Measurements from ENCODE around the gene HBA1. TPM values are rescaled to one million over a fixed set of nuclear protein-coding genes. Genes with fewer than 3 reads are reported as not detected.
"Not testable (repeated sequence)": the region's sequence is repeated elsewhere in the genome, so short reads cannot be mapped to it uniquely, and the experiment has no call there.

Gene HBA1
- total RNA-seq (2014; rRNA removed; shearing (Covaris generic); ENCODE audit: low replicate concordance): not detected in 2 replicates

DNA sequence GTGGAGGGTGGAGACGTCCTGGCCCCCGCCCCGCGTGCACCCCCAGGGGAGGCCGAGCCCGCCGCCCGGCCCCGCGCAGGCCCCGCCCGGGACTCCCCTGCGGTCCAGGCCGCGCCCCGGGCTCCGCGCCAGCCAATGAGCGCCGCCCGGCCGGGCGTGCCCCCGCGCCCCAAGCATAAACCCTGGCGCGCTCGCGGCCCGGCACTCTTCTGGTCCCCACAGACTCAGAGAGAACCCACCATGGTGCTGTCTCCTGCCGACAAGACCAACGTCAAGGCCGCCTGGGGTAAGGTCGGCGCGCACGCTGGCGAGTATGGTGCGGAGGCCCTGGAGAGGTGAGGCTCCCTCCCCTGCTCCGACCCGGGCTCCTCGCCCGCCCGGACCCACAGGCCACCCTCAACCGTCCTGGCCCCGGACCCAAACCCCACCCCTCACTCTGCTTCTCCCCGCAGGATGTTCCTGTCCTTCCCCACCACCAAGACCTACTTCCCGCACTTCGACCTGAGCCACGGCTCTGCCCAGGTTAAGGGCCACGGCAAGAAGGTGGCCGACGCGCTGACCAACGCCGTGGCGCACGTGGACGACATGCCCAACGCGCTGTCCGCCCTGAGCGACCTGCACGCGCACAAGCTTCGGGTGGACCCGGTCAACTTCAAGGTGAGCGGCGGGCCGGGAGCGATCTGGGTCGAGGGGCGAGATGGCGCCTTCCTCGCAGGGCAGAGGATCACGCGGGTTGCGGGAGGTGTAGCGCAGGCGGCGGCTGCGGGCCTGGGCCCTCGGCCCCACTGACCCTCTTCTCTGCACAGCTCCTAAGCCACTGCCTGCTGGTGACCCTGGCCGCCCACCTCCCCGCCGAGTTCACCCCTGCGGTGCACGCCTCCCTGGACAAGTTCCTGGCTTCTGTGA, at the start of gene HBA1:
HBA1 (plus strand) TSS at position 204 of the 906 bp plus-strand sequence; CDS start at position 241, 37 bp downstream.
- not testable (repeated sequence) for H3K79me2 ChIP-seq (ENCODE audit: low read length); H4K20me1 ChIP-seq (ENCODE audit: insufficient read depth, low read depth, low read length); H2AFZ ChIP-seq (ENCODE audit: low read length); DNase-seq; H3K27me3 ChIP-seq (ENCODE audit: low read length); H3K4me2 ChIP-seq (ENCODE audit: low read depth, low read length, poor library complexity, severe bottlenecking); H3K36me3 ChIP-seq (ENCODE audit: insufficient read depth, low read length); H3K9ac ChIP-seq (ENCODE audit: low read length); H3K4me3 ChIP-seq (ENCODE audit: low read length); H3K9me3 ChIP-seq (ENCODE audit: low read length); H3K27ac ChIP-seq (ENCODE audit: low read length); H3K4me1 ChIP-seq (ENCODE audit: low read length); H3K9me2 ChIP-seq (replicated peaks; ENCODE audit: insufficient read depth, low read length)

GRCh38 chr16:129075-129474, 47.4 kb upstream of the HBA1 start:
- Histone ChIP-seq H3K79me2 (ENCODE audit: low read length) (peaks cover 66% of the 10 kb centered on the region), H4K20me1 (ENCODE audit: insufficient read depth, low read depth, low read length) (no peaks in the 10 kb centered on the region), H3K9ac (ENCODE audit: low read length) (no peak overlapping the region), H3K36me3 (ENCODE audit: insufficient read depth, low read length) (no peaks in the 10 kb centered on the region), H3K9me2 (replicated peaks; ENCODE audit: insufficient read depth, low read length) (no peaks in the 10 kb centered on the region), H3K9me3 (ENCODE audit: low read length) (no peaks in the 10 kb centered on the region), H3K27me3 (ENCODE audit: low read length) (no peaks in the 10 kb centered on the region), H2AFZ (ENCODE audit: low read length) (no peak overlapping the region), H3K27ac (ENCODE audit: low read length) (no peak overlapping the region), H3K4me2 (ENCODE audit: low read depth, low read length, poor library complexity, severe bottlenecking) (no peak overlapping the region), H3K4me3 (ENCODE audit: low read length) (no peak overlapping the region), H3K4me1 (ENCODE audit: low read length) (no peaks in the 10 kb centered on the region)
- DNase-seq: no peak

GRCh38 chr16:130533-131173, 45.8 kb upstream of the HBA1 start:
- Histone ChIP-seq H3K27ac (ENCODE audit: low read length) (no peak overlapping the region), H4K20me1 (ENCODE audit: insufficient read depth, low read depth, low read length) (no peaks in the 10 kb centered on the region), H3K9me3 (ENCODE audit: low read length) (no peaks in the 10 kb centered on the region), H3K9ac (ENCODE audit: low read length) (no peak overlapping the region), H2AFZ (ENCODE audit: low read length) (no peak overlapping the region), H3K27me3 (ENCODE audit: low read length) (no peaks in the 10 kb centered on the region), H3K79me2 (ENCODE audit: low read length) (peaks cover 71% of the 10 kb centered on the region), H3K9me2 (replicated peaks; ENCODE audit: insufficient read depth, low read length) (no peaks in the 10 kb centered on the region), H3K4me3 (ENCODE audit: low read length) (no peak overlapping the region), H3K36me3 (ENCODE audit: insufficient read depth, low read length) (no peaks in the 10 kb centered on the region), H3K4me1 (ENCODE audit: low read length) (no peaks in the 10 kb centered on the region), H3K4me2 (ENCODE audit: low read depth, low read length, poor library complexity, severe bottlenecking) (no peak overlapping the region)
- no peak for DNase-seq

DNA sequence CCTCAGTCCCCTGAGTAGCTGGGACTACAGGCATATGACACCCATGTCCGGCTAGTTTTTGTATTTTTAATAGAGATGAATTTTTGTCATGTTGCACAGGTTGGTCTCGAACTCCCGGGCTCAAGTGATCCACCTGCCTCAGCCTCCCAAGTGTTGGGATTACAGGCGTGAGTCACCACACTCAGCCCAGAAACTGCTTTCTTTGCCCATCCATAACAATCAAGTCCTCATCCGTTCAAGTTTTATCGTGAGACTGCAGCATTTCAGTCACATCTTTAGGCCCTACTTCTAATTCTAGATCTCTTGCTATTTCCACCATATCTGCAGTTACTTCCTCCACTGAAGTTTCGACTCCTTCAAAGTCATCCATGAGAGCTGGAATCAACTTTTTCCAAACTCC, 44.4 kb upstream of the HBA1 start:
- no peaks in the 10 kb centered on the region for H3K9me2 ChIP-seq (replicated peaks; ENCODE audit: insufficient read depth, low read length)
- H3K4me1 ChIP-seq (ENCODE audit: low read length): peaks cover 5% of the 10 kb centered on the region
- no peak overlapping the region for H3K4me2 ChIP-seq (ENCODE audit: low read depth, low read length, poor library complexity, severe bottlenecking)
- no peak overlapping the region for H3K27ac ChIP-seq (ENCODE audit: low read length)
- no peak overlapping the region for H3K9ac ChIP-seq (ENCODE audit: low read length)
- no peaks in the 10 kb centered on the region for H3K27me3 ChIP-seq (ENCODE audit: low read length)
- no peak overlapping the region for H2AFZ ChIP-seq (ENCODE audit: low read length)
- peaks cover 82% of the 10 kb centered on the region for H3K79me2 ChIP-seq (ENCODE audit: low read length)
- H4K20me1 ChIP-seq (ENCODE audit: insufficient read depth, low read depth, low read length): no peaks in the 10 kb centered on the region
- H3K36me3 ChIP-seq (ENCODE audit: insufficient read depth, low read length): no peaks in the 10 kb centered on the region
- DNase-seq: no peak
- no peak overlapping the region for H3K4me3 ChIP-seq (ENCODE audit: low read length)
- H3K9me3 ChIP-seq (ENCODE audit: low read length): no peaks in the 10 kb centered on the region

DNA sequence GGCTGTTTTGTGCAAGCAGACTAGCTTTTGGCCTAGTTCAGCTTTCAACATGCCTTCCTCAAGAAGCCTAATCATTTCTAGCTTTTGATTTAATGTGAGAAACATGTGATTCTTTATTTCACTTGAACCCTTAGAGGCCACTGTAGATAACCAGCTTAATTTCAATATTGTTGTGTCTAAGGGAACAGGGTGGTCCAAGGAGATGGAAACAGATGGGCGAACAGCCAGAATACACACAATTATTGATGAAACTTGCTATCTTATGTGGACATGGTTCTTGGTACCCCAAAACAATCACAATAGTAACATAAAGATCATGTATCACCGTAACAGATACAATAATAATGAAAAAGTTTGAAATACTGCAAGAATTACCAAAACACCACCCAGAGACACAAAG, 42.8 kb upstream of the HBA1 start:
- Histone ChIP-seq H3K79me2 (ENCODE audit: low read length) (peaks cover 85% of the 10 kb centered on the region), H3K4me3 (ENCODE audit: low read length) (no peak overlapping the region), H3K9ac (ENCODE audit: low read length) (no peak overlapping the region), H3K27ac (ENCODE audit: low read length) (no peak overlapping the region), H4K20me1 (ENCODE audit: insufficient read depth, low read depth, low read length) (no peaks in the 10 kb centered on the region), H3K27me3 (ENCODE audit: low read length) (no peaks in the 10 kb centered on the region), H3K4me1 (ENCODE audit: low read length) (peaks cover 11% of the 10 kb centered on the region), H3K9me3 (ENCODE audit: low read length) (no peaks in the 10 kb centered on the region), H2AFZ (ENCODE audit: low read length) (no peak overlapping the region), H3K9me2 (replicated peaks; ENCODE audit: insufficient read depth, low read length) (no peaks in the 10 kb centered on the region), H3K36me3 (ENCODE audit: insufficient read depth, low read length) (no peaks in the 10 kb centered on the region), H3K4me2 (ENCODE audit: low read depth, low read length, poor library complexity, severe bottlenecking) (no peak overlapping the region)
- no peak for DNase-seq

DNA sequence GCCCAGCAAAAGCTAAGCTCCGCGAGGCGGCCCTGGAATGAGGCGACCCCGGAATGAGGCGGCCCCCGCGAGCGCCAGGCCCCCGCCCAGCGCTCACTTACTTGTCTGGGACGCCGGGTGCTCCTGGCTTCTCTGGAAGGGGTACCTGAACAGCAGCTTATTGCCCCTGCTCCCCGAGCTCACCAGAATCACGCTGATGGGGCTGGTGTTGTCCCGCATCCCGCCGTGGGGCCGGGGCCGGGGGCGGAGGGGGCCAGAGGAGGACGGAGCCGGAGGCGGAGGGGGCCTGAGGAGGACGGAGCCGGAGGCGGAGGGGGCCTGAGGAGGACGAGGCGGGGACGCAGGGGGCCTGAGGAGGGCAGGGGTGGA, 38.4 kb upstream of the HBA1 start:
- Histone ChIP-seq H3K36me3 (ENCODE audit: insufficient read depth, low read length) (no peaks in the 10 kb centered on the region), H4K20me1 (ENCODE audit: insufficient read depth, low read depth, low read length) (no peaks in the 10 kb centered on the region), H3K9me3 (ENCODE audit: low read length) (no peaks in the 10 kb centered on the region), H3K4me1 (ENCODE audit: low read length) (peaks cover 16% of the 10 kb centered on the region), H3K27me3 (ENCODE audit: low read length) (no peaks in the 10 kb centered on the region), H2AFZ (ENCODE audit: low read length) (peak overlapping the region; percentile 36; the same call in 1 of the 2 replicates), H3K4me3 (ENCODE audit: low read length) (peak overlapping the region; percentile 96), H3K9me2 (replicated peaks; ENCODE audit: insufficient read depth, low read length) (no peaks in the 10 kb centered on the region), H3K27ac (ENCODE audit: low read length) (peak overlapping the region; percentile 60), H3K4me2 (ENCODE audit: low read depth, low read length, poor library complexity, severe bottlenecking) (peak overlapping the region; percentile 87), H3K9ac (ENCODE audit: low read length) (peak overlapping the region; percentile 99), H3K79me2 (ENCODE audit: low read length) (peaks cover 49% of the 10 kb centered on the region)
- DNase-seq: peak; percentile 70

GRCh38 chr16:140175-140857, 36.2 kb upstream of the HBA1 start:
- Histone ChIP-seq H4K20me1 (ENCODE audit: insufficient read depth, low read depth, low read length) (no peaks in the 10 kb centered on the region), H3K9ac (ENCODE audit: low read length) (no peak overlapping the region), H3K27ac (ENCODE audit: low read length) (no peak overlapping the region), H3K36me3 (ENCODE audit: insufficient read depth, low read length) (no peaks in the 10 kb centered on the region), H3K9me3 (ENCODE audit: low read length) (no peaks in the 10 kb centered on the region), H3K4me1 (ENCODE audit: low read length) (peaks cover 16% of the 10 kb centered on the region), H3K27me3 (ENCODE audit: low read length) (no peaks in the 10 kb centered on the region), H3K9me2 (replicated peaks; ENCODE audit: insufficient read depth, low read length) (no peaks in the 10 kb centered on the region), H3K4me3 (ENCODE audit: low read length) (no peak overlapping the region), H2AFZ (ENCODE audit: low read length) (no peak overlapping the region), H3K79me2 (ENCODE audit: low read length) (peaks cover 28% of the 10 kb centered on the region), H3K4me2 (ENCODE audit: low read depth, low read length, poor library complexity, severe bottlenecking) (no peak overlapping the region)
- DNase-seq: peak; percentile 38

DNA sequence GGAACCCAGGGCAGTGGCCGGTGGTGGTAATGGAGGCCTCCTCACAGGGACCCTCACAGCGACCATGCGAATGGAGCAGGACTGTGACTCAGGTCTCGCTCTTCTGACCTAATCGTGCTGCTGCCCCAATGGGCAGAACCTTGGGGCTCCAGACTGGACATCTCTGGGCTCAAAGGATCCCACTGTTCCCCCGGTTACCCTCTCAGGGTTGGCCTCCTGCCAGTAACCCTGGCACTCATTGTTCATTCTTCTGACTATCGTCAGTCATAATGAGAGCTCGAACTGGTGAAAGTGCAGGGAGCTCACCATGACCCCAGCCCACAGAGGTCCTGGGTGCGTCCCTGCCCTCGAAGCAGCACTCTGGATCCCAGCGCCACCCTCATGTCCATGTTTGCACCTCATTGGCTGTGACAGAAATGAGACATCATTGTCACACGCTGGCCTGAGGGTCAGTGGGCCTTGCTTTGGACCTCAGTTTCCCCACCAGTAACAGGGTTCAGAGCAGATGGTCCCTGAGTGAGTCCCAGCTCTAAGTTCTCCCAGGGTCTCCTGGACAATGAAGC, 34.0 kb upstream of the HBA1 start:
- H3K4me2 ChIP-seq (ENCODE audit: low read depth, low read length, poor library complexity, severe bottlenecking): no peak overlapping the region

More for the DNA sequence above, 34.0 kb upstream of the HBA1 start:
- no peaks in the 10 kb centered on the region for H3K27me3 ChIP-seq (ENCODE audit: low read length)
- peaks cover 7% of the 10 kb centered on the region for H3K79me2 ChIP-seq (ENCODE audit: low read length)
- H3K27ac ChIP-seq (ENCODE audit: low read length): no peak overlapping the region
- H3K9ac ChIP-seq (ENCODE audit: low read length): no peak overlapping the region
- peaks cover 7% of the 10 kb centered on the region for H3K4me1 ChIP-seq (ENCODE audit: low read length)
- H3K36me3 ChIP-seq (ENCODE audit: insufficient read depth, low read length): no peaks in the 10 kb centered on the region
- H4K20me1 ChIP-seq (ENCODE audit: insufficient read depth, low read depth, low read length): no peaks in the 10 kb centered on the region
- no peak overlapping the region for H3K4me3 ChIP-seq (ENCODE audit: low read length)
- no peak for DNase-seq
- H3K9me3 ChIP-seq (ENCODE audit: low read length): no peaks in the 10 kb centered on the region
- no peak overlapping the region for H2AFZ ChIP-seq (ENCODE audit: low read length)
- no peaks in the 10 kb centered on the region for H3K9me2 ChIP-seq (replicated peaks; ENCODE audit: insufficient read depth, low read length)
